NCI-H82 treated with DMSO at 0.1 percent for 48 hours (cell line): ENCODE data around the gene COPS4.
"Not testable (repeated sequence)": the region's sequence is repeated elsewhere in the genome, so short reads cannot be mapped to it uniquely, and the experiment has no call there.

Experiments
- DNase-seq: peaks from one replicate; lab custom pipeline; 2025; ENCODE audit not compliant: unreplicated experiment; lab: John Stamatoyannopoulos, UW

COPS4 gene

DNA sequence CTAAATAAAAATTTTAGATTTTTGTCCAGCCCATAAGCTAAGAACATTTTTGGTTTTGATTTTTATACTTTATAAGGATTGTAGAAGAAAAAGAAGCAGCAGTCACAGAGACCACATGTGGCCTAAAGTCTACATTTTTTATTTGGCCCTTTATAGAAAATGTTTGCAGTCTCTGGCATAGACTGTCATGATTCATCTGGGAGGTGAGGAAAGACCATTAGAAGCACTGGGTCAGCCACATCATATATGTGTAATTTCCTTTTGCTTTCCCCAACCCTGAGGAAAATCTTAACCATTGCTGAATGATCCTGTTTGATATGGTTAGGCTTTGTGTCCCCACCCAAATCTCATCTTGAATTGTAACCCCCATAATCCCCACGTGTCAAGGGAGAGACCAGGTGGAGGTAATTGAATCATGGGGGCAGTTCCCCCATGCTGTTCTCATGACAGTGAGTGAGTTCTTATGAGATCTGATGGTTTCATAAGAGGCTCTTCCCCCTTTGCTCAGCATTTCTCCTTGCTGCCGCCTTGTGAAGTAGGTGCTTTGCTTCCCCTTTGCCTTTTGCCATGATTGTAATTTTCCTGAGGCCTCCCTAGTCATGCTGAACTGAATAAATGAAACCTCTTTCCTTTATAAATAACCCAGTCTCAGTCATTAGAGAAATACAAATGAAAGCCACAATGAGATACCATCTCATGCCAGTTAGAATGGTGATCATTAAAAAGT, 12.1 kb upstream of the COPS4 start:
- DNase-seq = no peak

DNA sequence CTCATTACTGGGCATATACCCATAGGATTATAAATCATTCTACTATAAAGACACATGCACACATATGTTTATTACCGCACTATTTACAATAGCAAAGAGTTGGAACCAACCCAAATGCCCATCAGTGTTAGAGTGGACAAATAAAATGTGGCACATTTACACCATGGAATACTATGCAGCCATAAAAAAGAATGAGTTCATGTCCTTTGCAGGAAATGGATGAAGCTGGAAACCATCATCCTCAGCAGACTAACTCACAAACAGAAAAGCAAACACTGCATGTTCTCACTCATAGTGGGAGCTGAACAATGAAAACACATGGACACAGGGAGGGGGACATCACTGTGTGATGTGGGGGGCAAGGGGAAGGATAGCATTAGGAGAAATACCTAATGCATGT, 11.4 kb upstream of the COPS4 start:
- not testable (repeated sequence) for DNase-seq

DNA sequence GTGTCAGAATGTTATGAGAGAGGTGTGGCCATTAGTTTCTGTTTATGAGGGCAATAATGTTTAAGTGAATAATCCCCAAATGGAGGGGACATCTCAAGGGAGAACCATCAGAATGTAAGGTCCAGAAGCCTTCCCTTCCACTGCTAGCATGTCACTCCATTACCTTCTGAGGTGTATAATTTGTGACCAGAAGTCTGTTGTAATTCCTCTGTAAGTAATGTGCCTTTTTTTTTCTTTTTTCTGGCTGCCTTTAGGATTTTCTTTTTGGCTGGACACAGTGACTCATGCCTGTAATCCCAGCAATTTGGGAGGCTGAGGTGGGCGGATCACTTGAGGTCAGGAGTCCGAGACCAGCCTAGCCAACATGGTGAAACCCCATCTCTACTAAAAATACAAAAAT, 10.8 kb upstream of the COPS4 start:
- no peak for DNase-seq

DNA sequence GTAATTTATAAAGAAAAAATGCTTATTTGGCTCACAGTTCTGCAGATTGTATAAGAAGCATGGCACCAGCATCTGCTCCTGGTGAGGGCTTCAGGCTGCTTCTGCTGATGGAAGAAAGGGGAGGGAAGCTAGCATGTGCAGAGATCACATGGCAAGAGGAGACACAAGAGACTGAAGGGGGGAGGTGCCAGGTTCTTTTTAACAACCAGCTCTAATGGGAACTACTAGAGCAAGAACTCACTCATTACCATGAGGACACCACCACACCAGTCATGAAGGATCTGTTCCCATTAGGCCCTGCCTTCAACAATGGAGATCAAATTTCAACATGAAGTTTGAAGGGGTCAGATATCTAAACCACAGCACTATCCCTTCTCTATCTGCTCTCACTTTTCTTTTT, 9.4 kb upstream of the COPS4 start:
- DNase-seq = no peak

DNA sequence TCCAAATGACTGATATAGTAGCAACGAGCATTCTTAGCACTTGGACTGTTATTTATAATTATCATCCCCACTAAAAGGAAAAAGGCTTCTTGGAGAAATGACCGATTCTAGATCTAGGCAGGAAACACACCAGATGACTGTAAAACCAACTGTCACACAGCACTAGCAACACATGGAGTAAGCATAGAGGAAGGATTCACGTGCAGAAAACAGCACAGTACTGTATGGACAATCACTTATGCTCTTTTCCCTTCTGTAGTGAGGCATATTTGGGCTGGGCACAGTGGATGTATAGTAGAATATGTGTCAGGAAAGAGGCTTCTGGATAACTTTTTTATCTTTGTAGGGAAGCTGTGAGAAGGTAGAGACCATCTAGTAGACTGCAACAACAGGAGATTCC, 6.0 kb upstream of the COPS4 start:
- no peak for DNase-seq

DNA sequence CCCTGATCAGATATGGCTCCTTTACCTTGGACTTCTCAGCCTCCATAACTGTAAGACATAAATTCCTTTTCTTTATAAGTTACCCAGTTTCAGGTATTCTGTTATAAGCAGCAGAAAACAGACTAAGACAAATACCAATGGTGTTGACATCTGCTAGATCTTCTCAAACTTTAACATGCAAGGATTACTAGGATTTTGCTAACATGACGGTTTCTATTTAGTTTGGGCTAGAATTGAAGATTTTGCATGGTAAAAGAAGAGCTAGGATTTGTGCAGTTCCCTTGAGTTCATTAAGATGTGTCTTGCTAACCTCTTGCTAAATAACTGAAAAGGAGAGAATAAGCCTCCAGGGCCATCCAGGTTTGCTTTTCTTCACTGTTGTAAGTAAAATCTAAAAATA, 5.3 kb upstream of the COPS4 start:
- DNase-seq = no peak

DNA sequence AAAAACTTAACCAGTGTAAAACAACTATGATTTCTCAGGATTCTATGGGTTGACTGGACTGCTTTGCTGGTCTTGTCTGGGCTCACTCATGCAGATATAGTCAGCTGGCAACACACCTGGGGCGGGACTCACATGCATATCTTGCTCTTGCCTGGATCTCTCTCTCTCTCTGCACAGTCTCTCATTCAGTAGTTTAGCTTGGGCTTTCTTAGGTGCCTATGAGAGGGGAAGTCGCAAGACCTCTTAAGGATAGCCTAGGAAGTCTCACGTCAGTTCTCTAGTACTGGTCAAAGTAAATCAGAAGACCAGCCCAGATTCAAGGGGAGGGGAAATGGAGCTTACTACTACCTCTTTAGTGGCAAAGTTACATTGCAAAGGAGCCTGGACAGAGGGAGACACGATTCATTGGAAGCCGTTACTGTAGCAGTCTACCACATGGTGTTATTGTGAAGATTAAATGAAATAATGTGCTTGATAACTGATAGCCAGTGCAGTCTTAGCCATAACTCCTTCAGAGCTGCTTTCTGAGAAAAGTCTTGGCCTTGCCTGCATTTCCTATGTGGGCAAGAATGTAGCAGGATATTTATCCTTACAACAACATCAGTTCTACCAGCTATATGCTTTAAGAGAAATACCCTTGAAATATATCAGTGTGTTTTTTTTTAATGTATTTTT, 2.1 kb downstream of the COPS4 start:
- no peak for DNase-seq

DNA sequence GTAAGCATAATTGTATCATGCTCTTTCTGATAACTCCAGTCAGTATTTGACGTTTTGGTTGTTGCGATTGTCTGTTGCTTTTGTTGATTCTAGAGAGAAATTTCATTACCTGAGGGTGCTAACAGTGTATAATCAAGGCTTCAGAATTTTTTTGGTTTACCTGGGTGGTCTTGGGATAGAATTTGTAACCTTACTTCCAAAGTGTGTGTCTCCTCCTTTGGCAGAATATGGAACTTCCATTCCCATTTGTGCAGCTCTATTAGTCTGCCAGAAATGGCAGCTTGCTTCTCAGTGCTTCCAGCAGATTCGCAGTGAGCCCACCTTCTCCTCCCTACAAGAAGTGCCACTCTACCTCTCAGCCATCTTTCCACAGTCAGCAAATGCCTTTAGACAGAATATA, 5.3 kb downstream of the COPS4 start:
- DNase-seq = no peak

DNA sequence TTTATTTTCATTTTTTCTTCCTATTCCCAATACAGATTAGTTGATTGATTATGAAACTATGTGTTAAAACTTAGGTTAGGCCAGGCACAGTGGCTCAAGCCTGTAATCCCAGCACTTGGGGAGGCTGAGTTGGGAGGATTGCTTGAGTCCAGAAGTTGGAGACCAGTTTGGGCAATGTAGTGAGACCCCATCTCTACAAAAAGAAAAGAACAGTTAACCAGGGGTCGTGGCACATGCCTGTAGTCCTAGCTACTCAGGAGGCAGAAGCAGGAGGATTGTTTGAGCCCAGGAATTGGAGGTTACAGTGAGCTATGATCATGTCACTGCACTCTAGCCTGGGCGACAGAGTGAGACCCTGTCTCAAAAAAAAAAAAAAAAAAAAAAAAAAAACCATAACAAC, 8.2 kb downstream of the COPS4 start:
- DNase-seq = not testable (repeated sequence)

DNA sequence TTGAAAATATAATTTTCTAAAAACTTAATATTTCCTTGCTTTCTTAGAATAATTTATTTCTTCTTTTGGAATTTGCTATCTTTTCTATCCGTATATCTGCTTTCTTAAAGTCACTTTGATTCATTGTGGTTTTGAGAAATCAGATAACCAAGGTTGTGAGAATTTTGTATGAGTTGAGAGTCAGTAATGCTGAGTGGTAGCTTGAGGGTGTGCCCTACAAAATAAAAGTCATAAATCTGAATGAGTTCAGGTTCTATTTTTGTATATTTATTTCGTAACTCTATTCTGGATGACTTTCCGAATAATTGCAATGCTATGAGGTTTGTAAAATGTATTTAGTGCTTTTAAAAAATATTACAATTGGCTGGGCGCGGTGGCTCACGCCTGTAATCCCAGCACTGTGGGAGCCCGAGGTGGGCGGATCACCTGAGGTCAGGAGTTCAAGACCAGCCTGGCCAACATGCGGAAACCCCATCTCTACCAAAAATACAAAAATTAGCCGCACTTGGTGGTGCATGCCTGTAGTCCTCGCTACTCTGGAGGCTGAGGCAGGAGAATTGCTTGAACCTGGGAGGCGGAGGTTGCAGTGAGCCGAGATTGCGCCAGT, 8.9 kb downstream of the COPS4 start:
- no peak for DNase-seq

DNA sequence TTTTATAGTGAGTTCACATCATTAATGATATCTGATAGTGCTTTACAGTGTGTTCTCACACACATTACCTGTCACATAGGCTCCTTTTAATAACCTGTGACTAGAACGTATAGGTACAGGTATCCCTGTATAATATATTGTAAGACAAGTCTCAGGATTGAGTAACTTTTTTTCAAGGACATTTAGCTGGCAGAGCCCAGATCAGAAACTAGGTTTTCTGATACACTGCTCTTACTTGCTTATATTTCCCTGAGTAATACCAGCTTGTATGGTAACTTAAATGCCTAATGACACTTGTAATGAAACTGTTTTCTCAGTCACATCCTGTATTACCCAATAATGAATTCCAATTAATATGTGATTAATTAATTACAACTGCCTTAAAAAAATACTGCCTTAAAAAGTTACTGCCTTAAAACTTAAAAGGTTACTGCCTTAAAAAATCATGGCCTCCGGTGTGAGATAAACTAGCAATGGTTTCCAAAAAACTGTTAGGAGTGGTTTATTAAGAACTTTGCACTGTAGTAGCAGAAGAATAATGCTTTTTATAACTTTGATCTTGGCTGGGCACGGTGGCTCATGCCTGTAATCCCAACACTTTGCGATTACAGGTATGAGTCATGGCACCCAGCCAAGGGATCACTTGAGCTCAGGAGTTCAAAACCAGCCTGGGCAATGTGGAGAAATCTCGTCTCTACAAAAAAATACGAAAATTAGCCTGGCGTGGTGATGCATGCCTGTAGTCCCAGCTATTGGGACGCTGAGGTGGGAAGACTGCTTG, 11.9 kb downstream of the COPS4 start:
- DNase-seq = no peak

DNA sequence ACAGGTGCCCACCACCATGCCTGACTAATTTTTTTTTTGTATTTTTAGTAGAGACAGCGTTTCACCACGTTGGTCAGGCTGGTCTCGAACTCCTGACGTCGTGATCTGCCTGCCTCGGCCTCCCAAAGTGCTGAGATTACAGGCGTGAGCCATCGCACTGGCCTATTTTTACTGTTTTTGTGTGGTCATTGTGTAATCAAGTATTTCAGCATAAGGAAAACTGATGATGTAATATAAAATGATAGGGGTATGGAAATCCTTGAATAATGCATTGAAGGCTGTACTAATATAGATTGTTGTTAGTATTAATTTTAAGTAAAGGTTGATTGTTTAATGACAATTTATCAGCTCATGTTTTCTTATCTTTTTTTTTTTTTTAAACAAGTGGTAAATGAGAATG, 13.8 kb downstream of the COPS4 start:
- DNase-seq = not testable (repeated sequence)

DNA sequence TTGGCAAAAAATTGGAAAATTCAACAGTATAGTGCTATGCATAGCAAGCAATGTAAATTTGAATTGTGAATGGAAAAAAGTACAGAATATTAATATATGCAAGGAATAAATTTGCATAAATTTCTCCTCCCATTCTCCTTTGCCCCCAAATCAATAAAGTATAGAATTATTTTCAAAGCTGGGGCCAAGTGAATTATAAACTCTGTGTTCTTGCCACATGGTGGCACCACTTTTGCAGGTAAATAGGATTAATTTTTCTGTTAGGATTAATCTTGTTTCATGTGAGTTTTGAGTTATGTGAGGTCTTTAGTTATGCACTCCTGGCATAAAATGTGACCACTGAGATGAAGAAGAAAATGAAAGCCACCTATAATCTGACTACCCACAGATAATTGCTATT, 19.9 kb downstream of the COPS4 start:
- no peak for DNase-seq

DNA sequence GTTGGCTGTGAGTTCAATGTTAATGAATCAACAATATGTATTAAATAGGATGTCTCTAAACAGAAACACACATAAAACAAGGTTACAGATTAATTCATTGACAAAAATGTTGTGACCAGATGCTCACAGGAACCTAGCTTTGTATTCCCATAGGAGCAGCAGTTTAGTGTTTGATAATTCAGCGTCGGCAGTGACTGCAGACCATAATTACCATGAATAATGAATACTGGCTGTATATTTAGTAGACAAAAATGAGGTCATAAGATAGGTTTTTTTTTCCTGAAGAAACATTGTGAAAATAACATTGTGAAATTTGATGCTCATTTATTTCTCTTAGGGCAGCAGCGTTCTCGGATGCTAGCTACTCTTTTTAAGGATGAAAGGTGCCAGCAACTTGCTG, 27.8 kb downstream of the COPS4 start:
- DNase-seq = no peak

DNA sequence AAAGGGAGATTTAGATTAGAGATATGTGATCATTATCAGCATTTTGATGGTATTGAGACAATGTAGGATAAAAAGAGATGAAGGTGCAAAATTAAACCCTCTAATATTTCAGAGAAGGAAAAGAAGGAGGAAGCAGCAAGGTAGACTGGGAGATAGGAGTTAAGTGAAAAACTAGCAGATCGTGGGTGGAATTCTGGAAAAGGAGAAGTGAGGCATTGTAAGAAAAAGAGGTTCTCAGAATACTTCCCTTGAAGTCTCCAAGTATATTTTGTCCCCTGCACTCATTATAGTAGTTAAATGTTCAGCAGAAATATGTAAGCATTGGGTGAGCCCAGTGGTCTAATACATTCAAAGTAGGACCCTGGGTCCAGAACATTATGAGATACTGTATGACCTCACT, 30.3 kb downstream of the COPS4 start:
- DNase-seq = no peak

DNA sequence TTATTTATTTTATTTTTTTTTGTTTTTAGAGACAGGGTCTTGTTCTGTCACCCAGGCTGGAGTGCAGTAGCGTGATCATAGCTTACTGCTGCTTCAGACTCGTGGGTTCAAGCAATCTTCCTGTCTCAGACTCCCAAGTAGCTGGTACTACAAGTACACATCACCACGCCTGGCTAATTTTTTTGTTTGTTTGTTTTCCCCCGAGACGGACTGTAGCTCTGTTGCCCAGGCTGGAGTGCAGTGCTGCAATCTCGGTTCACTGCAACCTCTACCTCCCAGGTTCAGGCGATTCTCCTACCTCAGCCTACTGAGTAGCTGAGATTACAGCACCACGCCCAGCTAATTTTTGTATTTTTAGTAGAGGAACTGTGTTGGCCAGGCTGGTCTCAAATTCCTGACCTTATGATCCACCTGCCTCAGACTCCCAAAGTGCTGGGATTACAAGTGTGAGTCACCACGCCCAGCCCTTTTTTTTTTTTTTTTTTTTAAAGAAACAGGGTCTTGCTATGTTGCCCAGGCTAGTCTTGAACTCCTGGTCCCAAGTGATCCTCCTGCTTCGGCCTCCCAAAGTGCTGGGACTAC, 32.2 kb downstream of the COPS4 start:
- DNase-seq = no peak

DNA sequence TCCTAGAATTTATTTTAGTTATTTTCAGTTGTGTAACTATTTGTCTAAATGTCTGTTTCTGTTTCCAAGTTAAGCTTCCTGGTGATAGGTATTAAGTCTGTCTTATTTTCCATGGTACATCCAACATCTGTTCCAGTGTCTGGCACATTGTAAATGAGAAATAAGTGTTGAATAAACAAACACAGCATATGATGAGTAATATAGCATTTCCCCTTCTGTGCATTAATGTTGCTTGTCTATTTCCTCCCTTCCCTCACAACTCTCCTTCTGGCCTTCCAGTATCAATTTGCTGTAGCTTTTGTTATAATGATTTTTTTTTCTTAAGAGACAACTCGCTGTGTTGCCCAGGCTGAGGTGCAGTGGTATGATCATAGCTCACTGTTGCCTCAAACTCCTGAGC, 36.1 kb downstream of the COPS4 start:
- no peak for DNase-seq

DNA sequence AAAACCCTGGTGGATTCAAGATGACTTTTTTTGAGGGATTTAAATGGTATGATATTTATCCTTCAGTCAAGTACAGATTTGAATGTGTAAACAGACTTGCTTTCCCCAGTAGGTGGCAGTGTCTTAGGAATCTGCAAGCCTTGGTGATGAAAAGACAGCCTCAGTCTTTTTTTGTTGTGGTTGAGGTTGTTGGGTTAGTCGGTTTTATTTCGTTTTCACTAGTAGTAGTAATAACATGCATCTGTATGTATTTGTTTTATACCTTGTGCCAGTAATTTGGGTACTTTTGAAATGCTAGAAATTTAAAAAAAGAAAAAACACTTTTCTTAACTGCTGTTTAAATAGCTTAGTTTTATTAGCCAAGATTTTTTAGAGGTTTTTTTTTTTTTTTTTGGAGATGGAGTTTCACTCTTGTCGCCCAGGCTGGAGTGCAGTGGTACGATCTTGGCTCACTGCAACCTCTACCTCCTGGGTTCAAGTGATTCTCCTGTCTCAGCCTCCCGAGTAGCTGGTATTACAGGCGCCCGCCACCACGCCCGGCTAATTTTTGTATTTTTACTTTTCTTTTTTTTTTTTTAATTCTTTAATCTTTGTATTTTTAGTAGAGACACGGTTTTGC, 39.2 kb downstream of the COPS4 start:
- peak; percentile 55 for DNase-seq

DNA sequence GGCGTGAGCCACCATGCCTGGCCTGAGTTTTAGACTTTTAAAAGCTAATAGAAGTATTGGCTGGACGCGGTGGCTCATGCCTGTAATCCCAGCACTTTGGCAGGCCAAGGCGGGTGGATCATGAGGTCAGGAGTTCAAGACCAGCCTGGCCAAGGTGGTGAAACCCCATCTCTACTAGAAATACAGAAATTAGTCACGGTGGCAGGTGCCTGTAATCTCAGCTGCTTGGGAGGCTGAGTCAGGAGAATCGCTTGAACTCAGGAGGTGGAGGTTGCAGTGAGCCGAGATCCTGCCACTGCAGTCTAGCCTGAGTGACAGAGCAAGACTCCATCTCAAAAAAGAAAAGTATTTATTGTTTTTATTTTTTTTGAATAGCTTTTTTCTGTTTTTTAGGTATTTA, 39.8 kb downstream of the COPS4 start:
- not testable (repeated sequence) for DNase-seq

DNA sequence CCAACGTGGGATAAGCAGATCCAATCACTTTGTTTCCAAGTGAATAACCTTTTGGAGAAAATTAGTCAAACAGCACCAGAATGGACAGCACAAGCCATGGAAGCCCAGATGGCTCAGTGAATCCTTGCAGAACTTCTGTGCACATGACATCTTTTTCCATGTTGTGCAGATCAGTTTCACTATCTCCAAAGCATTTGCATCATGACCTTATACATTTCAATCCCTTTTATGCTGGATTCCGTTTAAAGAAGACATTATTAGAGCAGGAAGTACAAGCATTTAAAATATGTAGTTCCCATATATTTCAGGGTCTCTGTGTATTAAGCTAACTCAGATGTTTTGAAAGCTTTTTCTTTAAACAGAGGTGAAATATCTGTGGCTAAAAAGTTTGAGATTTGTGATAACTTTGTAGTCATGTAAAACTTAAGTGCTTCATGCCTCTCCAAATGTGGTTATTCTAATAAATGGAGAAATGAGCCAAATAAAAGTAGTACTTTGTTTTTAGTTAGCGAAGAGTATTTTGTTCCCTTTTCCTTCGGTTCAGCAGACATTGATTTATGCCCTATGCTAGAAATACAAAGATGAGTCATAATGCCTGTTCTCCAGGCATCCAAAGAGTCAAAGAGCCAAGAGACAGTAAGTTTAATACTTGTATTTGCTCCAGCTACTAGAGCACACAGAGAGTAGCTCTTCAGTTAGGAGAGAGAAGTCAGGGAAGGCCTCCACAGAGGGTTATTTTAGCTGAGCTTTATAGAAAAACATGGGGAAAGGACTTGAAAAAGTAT, 40.5 kb downstream of the COPS4 start:
- no peak for DNase-seq
